RWPE2 (cell line): Measurements from ENCODE around the gene ITPA.

Experiments used
- ATAC-seq: fragments of 200-7000 bp; cut with Tn5 transposase; 3 replicates; pipeline ENCODE4 v1.9.1; 2021; ENCODE audit warnings: low read depth
- DNase-seq: peaks from one replicate; pipeline ENCODE4 v3.0.0-alpha.2; 2020; ENCODE audit warnings: low spot score
- H3K27ac ChIP-seq: fragments of 450-650 bp; 2 replicates; pipeline ENCODE4 v1.5.1; 2017; ENCODE audit warnings: mild to moderate bottlenecking; ENCODE audit not compliant: poor library complexity, severe bottlenecking
- H3K27me3 ChIP-seq: fragments of 250-450 bp; sonication (Bioruptor Pico); 2 replicates; pipeline ENCODE4 v1.5.1; 2021; ENCODE audit warnings: mild to moderate bottlenecking, moderate library complexity; ENCODE audit not compliant: insufficient read depth, poor library complexity, severe bottlenecking
- H3K36me3 ChIP-seq: fragments of 250-450 bp; sonication (Bioruptor Pico); 2 replicates; pipeline ENCODE4 v1.5.1; 2020; ENCODE audit warnings: low read depth, mild to moderate bottlenecking, moderate library complexity
- H3K4me1 ChIP-seq: fragments of 250-450 bp; sonication (Bioruptor Pico); 2 replicates; pipeline ENCODE4 v1.5.1; 2021; ENCODE audit warnings: mild to moderate bottlenecking, moderate library complexity; ENCODE audit not compliant: insufficient read depth, poor library complexity, severe bottlenecking
- H3K4me3 ChIP-seq: fragments of 250-450 bp; sonication (Bioruptor Pico); 2 replicates; pipeline ENCODE4 v1.5.1; 2021; ENCODE audit warnings: mild to moderate bottlenecking, moderate library complexity; ENCODE audit not compliant: severe bottlenecking
- H3K9me3 ChIP-seq: fragments of 250-450 bp; sonication (Bioruptor Pico); 2 replicates; pipeline ENCODE4 v1.5.1; 2021; ENCODE audit warnings: mild to moderate bottlenecking, moderate library complexity; ENCODE audit not compliant: severe bottlenecking
- TF ChIP-seq, protein P1 (sequence below): fragments of 450-650 bp; IDR thresholded peaks from one replicate; pipeline ENCODE4 v1.5.1; 2017; ENCODE audit warnings: mild to moderate bottlenecking, moderate library complexity; ENCODE audit not compliant: poor library complexity, severe bottlenecking

The ITPA gene

GRCh38 chr20:3270051-3270450, 60.8 kb downstream of the ITPA start:
- no peak overlapping the region for H3K27ac ChIP-seq
- H3K4me1 ChIP-seq = no peaks in the 10 kb centered on the region
- H3K36me3 ChIP-seq = peaks cover 32% of the 10 kb centered on the region
- H3K27me3 ChIP-seq = no peaks in the 10 kb centered on the region
- TF ChIP-seq, protein P1, sequence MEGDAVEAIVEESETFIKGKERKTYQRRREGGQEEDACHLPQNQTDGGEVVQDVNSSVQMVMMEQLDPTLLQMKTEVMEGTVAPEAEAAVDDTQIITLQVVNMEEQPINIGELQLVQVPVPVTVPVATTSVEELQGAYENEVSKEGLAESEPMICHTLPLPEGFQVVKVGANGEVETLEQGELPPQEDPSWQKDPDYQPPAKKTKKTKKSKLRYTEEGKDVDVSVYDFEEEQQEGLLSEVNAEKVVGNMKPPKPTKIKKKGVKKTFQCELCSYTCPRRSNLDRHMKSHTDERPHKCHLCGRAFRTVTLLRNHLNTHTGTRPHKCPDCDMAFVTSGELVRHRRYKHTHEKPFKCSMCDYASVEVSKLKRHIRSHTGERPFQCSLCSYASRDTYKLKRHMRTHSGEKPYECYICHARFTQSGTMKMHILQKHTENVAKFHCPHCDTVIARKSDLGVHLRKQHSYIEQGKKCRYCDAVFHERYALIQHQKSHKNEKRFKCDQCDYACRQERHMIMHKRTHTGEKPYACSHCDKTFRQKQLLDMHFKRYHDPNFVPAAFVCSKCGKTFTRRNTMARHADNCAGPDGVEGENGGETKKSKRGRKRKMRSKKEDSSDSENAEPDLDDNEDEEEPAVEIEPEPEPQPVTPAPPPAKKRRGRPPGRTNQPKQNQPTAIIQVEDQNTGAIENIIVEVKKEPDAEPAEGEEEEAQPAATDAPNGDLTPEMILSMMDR = no peak
- H3K4me3 ChIP-seq = no peak overlapping the region
- ATAC-seq (no peak), DNase-seq (no peak)
- no peaks in the 10 kb centered on the region for H3K9me3 ChIP-seq

DNA sequence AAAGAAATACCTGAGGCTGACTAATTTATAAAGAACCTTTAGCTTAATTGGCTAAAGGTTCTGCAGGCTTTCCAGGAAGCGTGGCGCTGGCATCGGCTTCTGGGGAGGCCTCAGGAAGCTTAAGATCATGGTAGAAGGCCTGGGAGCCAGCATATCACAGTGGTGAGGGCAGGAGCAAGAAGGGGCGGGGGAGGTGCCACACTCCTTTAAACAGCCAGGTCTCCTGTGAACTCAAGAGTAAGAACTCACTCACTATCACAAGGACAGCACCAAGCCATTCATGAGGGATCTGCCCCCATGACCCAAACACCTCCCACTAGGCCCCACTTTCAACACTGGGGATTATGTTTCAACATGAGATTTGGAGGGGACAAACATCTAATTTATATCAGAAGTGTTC, 64.1 kb downstream of the ITPA start:
- ATAC-seq = no peak
- TF ChIP-seq, protein P1 = no peak
- H3K36me3 ChIP-seq = peaks cover 35% of the 10 kb centered on the region

More for the DNA sequence above, 64.1 kb downstream of the ITPA start:
- H3K27ac ChIP-seq = no peak overlapping the region
- H3K27me3 ChIP-seq = no peaks in the 10 kb centered on the region
- H3K4me3 ChIP-seq = no peak overlapping the region
- H3K4me1 ChIP-seq = no peaks in the 10 kb centered on the region
- no peaks in the 10 kb centered on the region for H3K9me3 ChIP-seq
- DNase-seq = no peak
